K562 (cell line): ENCODE results near the gene BACE1. TPM values are rescaled to one million over a fixed set of nuclear protein-coding genes. Genes with fewer than 3 reads are reported as not detected.

Experiments used
- ATAC-seq: fragments of 200-7000 bp; cut with Tn5 transposase; 3 replicates; pipeline ENCODE4 v1.9.1; 2020; ENCODE audit warnings: moderate library complexity
- BruUV-seq: library from RNA; stranded (reverse); fragments of 400-500 nt; replicated peaks from 2 replicates; lab custom pipeline; 2021; lab: Mats Ljungman, UMichigan
- CTCF ChIA-PET: fragments of 300-600 bp; formaldehyde crosslinking; extraction: SDS; loops from one replicate; lab custom pipeline; 2021; ENCODE audit warnings: low intra/inter-chr PET ratio; lab: Yijun Ruan, JAX
- POLR2A ChIA-PET: fragments of 300-600, 350-650 bp; sonication (Branson Sonifier 250); formaldehyde crosslinking; extraction: SDS; loops from one replicate; lab custom pipeline; 2021; ENCODE audit warnings: antibody characterized with exemption, inconsistent platforms; lab: Yijun Ruan, JAX
- DNase-seq, 4 experiments: peaks; one replicate each; pipeline versions ENCODE4 v3.0.0 to v3.0.0-alpha.2; 2011 to 2018; ENCODE audit warnings: low spot score in 3 of 4, mixed read lengths in 3 of 4; ENCODE audit errors: extremely low read depth in 1 of 4
- FAIRE-seq: peaks from 2 replicates; lab custom pipeline; 2011; peaks lifted over from hg19 to GRCh38; lab: Jason Lieb, UNC
- H2AFZ ChIP-seq: 2 replicates; pipeline ENCODE4 v1.6.0; 2011; ENCODE audit warnings: low read depth, low read length, control low read depth, inconsistent platforms
- H3K27ac ChIP-seq: fragments of 200-600 bp; 3 replicates; pipeline ENCODE4 v1.8.0; 2011; ENCODE audit warnings: low read depth, mild to moderate bottlenecking, control low read depth, inconsistent platforms, low read length, moderate library complexity, mixed read lengths; ENCODE audit errors: extremely low read depth
- H3K27me3 ChIP-seq, 2 experiments: fragments of 300-600 bp in 1 of 2; 2 replicates in 1 of 2; 3 replicates in 1 of 2; pipeline versions ENCODE4 v1.6.0 to v1.8.0; 2011; ENCODE audit warnings: inconsistent platforms in 2 of 2, low read length in 2 of 2, mild to moderate bottlenecking in 1 of 2, mixed read lengths in 1 of 2, moderate library complexity in 1 of 2; ENCODE audit not compliant: control insufficient read depth in 2 of 2, insufficient read depth in 2 of 2
- H3K36me3 ChIP-seq: fragments of 300-600 bp; 3 replicates; pipeline ENCODE4 v1.8.0; 2011; ENCODE audit warnings: mild to moderate bottlenecking, low read length, inconsistent platforms; ENCODE audit not compliant: control insufficient read depth, insufficient read depth
- H3K4me1 ChIP-seq, 2 experiments: fragments of 200-600 bp in 1 of 2; replicated peaks in 1 of 2; 2 replicates in 1 of 2; 3 replicates in 1 of 2; pipeline versions ENCODE4 v1.5.1 to v1.8.0; 2011; ENCODE audit warnings: inconsistent platforms in 2 of 2, low read length in 2 of 2, mild to moderate bottlenecking in 1 of 2, mixed read lengths in 1 of 2, moderate library complexity in 1 of 2; ENCODE audit not compliant: control insufficient read depth in 2 of 2, insufficient read depth in 2 of 2
- H3K4me2 ChIP-seq: 2 replicates; pipeline ENCODE4 v1.6.1; 2011; ENCODE audit warnings: low read length, control low read depth, inconsistent platforms, mixed read lengths; ENCODE audit not compliant: insufficient read depth
- H3K4me3 ChIP-seq: fragments of 200-600 bp; sonication (generic), shearing (Covaris generic); 2 replicates; pipeline ENCODE4 v1.5.1; 2016; ENCODE audit warnings: control low read depth, inconsistent platforms
- H3K79me2 ChIP-seq: fragments of 200-600 bp; 3 replicates; pipeline ENCODE4 v1.8.0; 2011; ENCODE audit warnings: low read length, inconsistent platforms; ENCODE audit not compliant: control insufficient read depth, insufficient read depth
- H3K9ac ChIP-seq, 2 experiments: 2 replicates each; pipeline versions ENCODE4 v1.6.0 to v1.6.1; 2011; ENCODE audit warnings: low read depth in 2 of 2, low read length in 2 of 2, control low read depth in 1 of 2, inconsistent platforms in 1 of 2, mild to moderate bottlenecking in 1 of 2, mixed read lengths in 1 of 2; ENCODE audit not compliant: insufficient read depth in 1 of 2
- H3K9me1 ChIP-seq: one replicate; pipeline ENCODE4 v1.6.0; 2011; ENCODE audit warnings: inconsistent platforms, mild to moderate bottlenecking, low read length, moderate library complexity; ENCODE audit not compliant: control insufficient read depth, insufficient read depth
- H3K9me3 ChIP-seq: replicated peaks from 2 replicates; pipeline ENCODE4 v1.5.1; 2011; ENCODE audit warnings: low read depth, low read length, inconsistent platforms; ENCODE audit not compliant: control insufficient read depth, insufficient read depth
- H4K20me1 ChIP-seq: replicated peaks from 2 replicates; pipeline ENCODE4 v1.6.1; 2011; ENCODE audit warnings: low read length, inconsistent platforms, mixed read lengths; ENCODE audit not compliant: control insufficient read depth, insufficient read depth
- ELF2 ChIP-seq: fragments of 250-450 bp; sonication (Bioruptor Pico); IDR thresholded peaks from 2 replicates; pipeline ENCODE4 v1.5.0; 2021; ENCODE audit warnings: mild to moderate bottlenecking
- MGA ChIP-seq: fragments of 450-650 bp; IDR thresholded peaks from 2 replicates; pipeline ENCODE4 v1.6.1; 2016; ENCODE audit warnings: mild to moderate bottlenecking, moderate library complexity
- SAFB2 ChIP-seq: fragments of 200-400 bp; formaldehyde crosslinking; IDR thresholded peaks from 2 replicates; pipeline ENCODE4 v1.6.1; 2018; ENCODE audit warnings: borderline replicate concordance, low read length, low read depth, moderate library complexity; ENCODE audit not compliant: severe bottlenecking
- XRCC3 ChIP-seq: fragments of 450-650 bp; IDR thresholded peaks from 2 replicates; pipeline ENCODE4 v1.6.1; 2017; ENCODE audit warnings: mild to moderate bottlenecking, moderate library complexity
- YY1 ChIP-seq, 3 experiments: IDR thresholded peaks; 2 replicates each; pipeline ENCODE4 v1.6.1; 2011; ENCODE audit warnings: low read length in 2 of 3, mild to moderate bottlenecking in 2 of 3, moderate library complexity in 2 of 3, borderline replicate concordance in 1 of 3, control low read depth in 1 of 3, low read depth in 1 of 3; ENCODE audit not compliant: insufficient read depth in 3 of 3, insufficient replicate concordance in 2 of 3, control insufficient read depth in 1 of 3, insufficient read length in 1 of 3; ENCODE audit errors: extremely low read depth in 1 of 3
- ZNF592 ChIP-seq: fragments of 450-650 bp; IDR thresholded peaks from 2 replicates; pipeline ENCODE4 v1.6.1; 2017; ENCODE audit warnings: antibody characterized with exemption, mild to moderate bottlenecking
- WGBS: fragments of 100-300 bp; shearing (Covaris generic); methylation state at CpG from one replicate; pipeline ENCODE4 v1.1.6; 2016; ENCODE audit warnings: low coverage, mixed read lengths; ENCODE audit not compliant: insufficient coverage; ENCODE audit errors: missing lambda C conversion rate; 5-methylcytosine and 5-hydroxymethylcytosine counted together
- in situ Hi-C: fragments of 300-500 bp; cut with MboI; formaldehyde crosslinking; loops from 4 replicates; pipeline ENCODE4 v1.15.0; 2018; ENCODE audit warnings: inconsistent platforms, mixed read lengths
- intact Hi-C: fragments of 100-400 bp; cut with micrococcal nuclease; formaldehyde crosslinking; loops from 2 replicates; pipeline ENCODE4 v1.14.2; 2022
- polyA plus RNA-seq, 8 experiments: library from polyadenylated mRNA; depleted of rRNA in 4 of 8; stranded (reverse) in 5 of 8; unstranded in 3 of 8; fragments of >200 nt; fragmentation: Nextera tagmentation in 2 of 8; fragmentation: Illumina TruSeq in 1 of 8; extraction: Ambion mirVana in 2 of 8; extraction: Trizol in 1 of 8; gene quantifications; 2 replicates each; pipeline versions ENCODE4 v1.2.1 to v1.2.3, GENCODE V29; 2011 to 2014; ENCODE audit warnings: inconsistent platforms in 1 of 8, missing spikeins in 1 of 8
- total RNA-seq, 7 experiments: library from RNA; depleted of rRNA in 6 of 7; stranded (reverse); fragments of >200 nt in 6 of 7; fragmentation: Illumina TruSeq in 2 of 7; extraction: Trizol in 2 of 7; gene quantifications; 2 replicates each; pipeline versions ENCODE4 v1.2.1 to v1.2.3, GENCODE V29; 2011 to 2021; ENCODE audit warnings: low replicate concordance in 1 of 7

The BACE1 gene
- total and polyA plus RNA-seq, 9 of the 15 experiments (the other 6 are each of a cell fraction or from before 2014, with no cell fraction given) = 0.01 to 0.25 (median 0.16) TPM; not detected in 5

GRCh38 chr11:117292616-117293015 lies 23.4 kb downstream of the BACE1 start:
- H2AFZ ChIP-seq = no peak overlapping the region
- no peaks in the 10 kb centered on the region for H3K27me3 ChIP-seq
- H3K27ac ChIP-seq = no peak overlapping the region
- 65% methylated on average over 2 of the region's 2 CpGs for WGBS
- H3K4me3 ChIP-seq = no peak overlapping the region
- BruUV-seq = no TSS peak
- H3K4me2 ChIP-seq = no peak overlapping the region
- in situ Hi-C loops (no loop called here), intact Hi-C loops (no loop called here)
- H3K9me1 ChIP-seq = no peaks in the 10 kb centered on the region
- no peaks in the 10 kb centered on the region for H3K79me2 ChIP-seq
- H3K36me3 ChIP-seq = peaks cover 7% of the 10 kb centered on the region; the same call in 1 of the 3 replicates
- no peak for DNase-seq
- no peaks in the 10 kb centered on the region; the same call in 1 of the 2 replicates for H4K20me1 ChIP-seq
- H3K9me3 ChIP-seq = no peaks in the 10 kb centered on the region
- CTCF ChIA-PET = no interaction called here
- H3K9ac ChIP-seq = no peak overlapping the region
- H3K4me1 ChIP-seq = no peaks in the 10 kb centered on the region
- no peak for ATAC-seq
- FAIRE-seq = no peak
- POLR2A ChIA-PET = no interaction called here
- TF ChIP-seq MGA = no peak
- no peak for TF ChIP-seq ELF2 (CRISPR knock-in tag)
- no peak for TF ChIP-seq ZNF592
- no peak for TF ChIP-seq SAFB2
- TF ChIP-seq YY1 (IDR thresholded peaks at IDR 0.05; ENCODE audit: borderline replicate concordance in 1 of 3, control insufficient read depth in 1 of 3, extremely low read depth in 1 of 3, insufficient read depth in 3 of 3, insufficient read length in 1 of 3, insufficient replicate concordance in 2 of 3, low read depth in 1 of 3, low read length in 2 of 3) = no peak
- no peak for TF ChIP-seq XRCC3
